Activated B cell treated with CpG ODN at 0.5 μM for 24 hours (primary cell): Measurements from ENCODE around the gene MT2A. TPM values are rescaled to one million over a fixed set of nuclear protein-coding genes. Genes with fewer than 3 reads are reported as not detected.

ENCODE experiments used
- ATAC-seq: fragments of 200-7000 bp; cut with Tn5 transposase; one replicate; pipeline ENCODE4 v1.10.0; 2021; ENCODE audit warnings: low read depth, mild to moderate bottlenecking, moderate library complexity
- CTCF ChIA-PET: fragments of 350-600 bp; sonication (Branson Sonifier 250); formaldehyde crosslinking; loops from one replicate; lab custom pipeline; 2021; ENCODE audit warnings: antibody characterized with exemption; lab: Charles Lee
- POLR2A ChIA-PET: fragments of 350-600 bp; sonication (Branson Sonifier 250); formaldehyde crosslinking; loops from one replicate; lab custom pipeline; 2021; ENCODE audit warnings: antibody characterized with exemption; lab: Charles Lee
- DNase-seq: peaks from one replicate; pipeline ENCODE4 v3.0.0; 2022
- H3K27ac Mint-ChIP-seq: one replicate; pipeline ENCODE4 v1.8.0; 2020; ENCODE audit warnings: mixed read lengths
- H3K27me3 Mint-ChIP-seq: one replicate; pipeline ENCODE4 v1.8.0; 2021; ENCODE audit warnings: mixed read lengths
- H3K36me3 Mint-ChIP-seq: one replicate; pipeline ENCODE4 v1.8.0; 2021; ENCODE audit warnings: low read depth, mixed read lengths
- H3K4me1 Mint-ChIP-seq: one replicate; pipeline ENCODE4 v1.8.0; 2021; ENCODE audit warnings: mixed read lengths
- H3K4me3 Mint-ChIP-seq: one replicate; pipeline ENCODE4 v1.8.0; 2020; ENCODE audit warnings: mild to moderate bottlenecking, mixed read lengths
- H3K9me3 Mint-ChIP-seq: one replicate; pipeline ENCODE4 v1.8.0; 2020; ENCODE audit warnings: mixed read lengths
- CTCF ChIP-seq: fragments of 200-600 bp; IDR thresholded peaks from one replicate; pipeline ENCODE4 v1.8.0; 2022; ENCODE audit warnings: antibody characterized with exemption, mild to moderate bottlenecking
- intact Hi-C: fragments of 100-400 bp; cut with micrococcal nuclease; formaldehyde crosslinking; loops from one replicate; pipeline ENCODE4 v1.15.1; 2024
- total RNA-seq: library from RNA; stranded (reverse); gene quantifications from 2 replicates; pipeline ENCODE4 v1.2.3, GENCODE V29; 2022

The MT2A gene
- total RNA-seq, 1 donor from 2014 or later, result 77.4 TPM

- peak overlapping the region; percentile 87 for H3K27ac Mint-ChIP-seq
- no peak for TF ChIP-seq CTCF
- H3K27me3 Mint-ChIP-seq, result no peaks in the 10 kb centered on the region
- CTCF ChIA-PET, result interaction anchor here (1.0 to 1.3 kb wide), 3 partner anchors 21 to 49 kb away, joined by 3 to 4 read pairs (median 4); partner anchors contain the start of gene MT1F
- peaks cover 36% of the 10 kb centered on the region for H3K4me1 Mint-ChIP-seq
- DNase-seq (no peak), ATAC-seq (no peak)
- intact Hi-C loops, result loop anchor here (1.0 to 10.0 kb wide), 11 partner anchors 16 to 1518 kb away; partner anchors contain the start of genes AMFR, BBS2, CCDC102A and CFAP20
- H3K36me3 Mint-ChIP-seq, result no peaks in the 10 kb centered on the region
- peaks cover 3% of the 10 kb centered on the region for H3K9me3 Mint-ChIP-seq
- POLR2A ChIA-PET, result interaction anchor here (0.9 to 1.7 kb wide), 7 partner anchors 16 to 74 kb away, joined by 3 to 11 read pairs (median 6); partner anchors contain the start of genes MT1E, MT1F and MT1X
- peak overlapping the region; percentile 93 for H3K4me3 Mint-ChIP-seq
These were observed 585 bp downstream of the MT2A start for GRCh38 chr16:56608876-56609462.

GRCh38 chr16:56609463-56609921 is 1.1 kb downstream of the MT2A start:
- peak; percentile 49 for ATAC-seq
- peaks cover 36% of the 10 kb centered on the region for H3K4me1 Mint-ChIP-seq
- DNase-seq, result no peak
- intact Hi-C loops, result loop anchor here (1.0 to 10.0 kb wide), 5 partner anchors 21 to 1518 kb away; partner anchors contain the start of genes AMFR, CCDC102A and CFAP20
- ChIA-PET POLR2A (interaction anchor here (0.9 to 1.7 kb wide), 4 partner anchors 21 to 73 kb away, joined by 3 to 9 read pairs (median 5); partner anchors contain the start of genes MT1F and MT1X), CTCF (interaction anchor here (1.3 kb wide), 1 partner anchor 34 kb away, joined by 4 read pairs; no protein-coding TSS in a partner anchor)
- H3K27ac Mint-ChIP-seq, result peak overlapping the region; percentile 87
- H3K27me3 Mint-ChIP-seq, result no peaks in the 10 kb centered on the region
- H3K4me3 Mint-ChIP-seq, result peak overlapping the region; percentile 93
- no peaks in the 10 kb centered on the region for H3K36me3 Mint-ChIP-seq
- no peak for TF ChIP-seq CTCF
- H3K9me3 Mint-ChIP-seq, result peaks cover 3% of the 10 kb centered on the region

GRCh38 chr16:56610017-56610608 is 1.7 kb downstream of the MT2A start:
- no peaks in the 10 kb centered on the region for H3K36me3 Mint-ChIP-seq

GRCh38 chr16:56610609-56611111 is 2.3 kb downstream of the MT2A start:
- intact Hi-C loops, result no loop called here
- Mint-ChIP-seq H3K4me1 (peaks cover 36% of the 10 kb centered on the region), H3K9me3 (peaks cover 2% of the 10 kb centered on the region), H3K4me3 (peak overlapping the region; percentile 93), H3K27me3 (no peaks in the 10 kb centered on the region), H3K27ac (peak overlapping the region; percentile 87), H3K36me3 (no peaks in the 10 kb centered on the region)
- ATAC-seq (no peak), DNase-seq (no peak)
- ChIA-PET POLR2A (interaction anchor here (0.6 kb wide), 1 partner anchor 119 kb away, joined by 10 read pairs; no protein-coding TSS in a partner anchor), CTCF (interaction anchor here (1.3 to 1.5 kb wide), 2 partner anchors 20 to 91 kb away, joined by 3 to 5 read pairs; no protein-coding TSS in a partner anchor)
- no peak for TF ChIP-seq CTCF

More at GRCh38 chr16:56610017-56610608, 1.7 kb downstream of the MT2A start:
- Mint-ChIP-seq H3K9me3 (peaks cover 3% of the 10 kb centered on the region), H3K27me3 (no peaks in the 10 kb centered on the region), H3K27ac (peak overlapping the region; percentile 87), H3K4me3 (peak overlapping the region; percentile 93), H3K4me1 (peaks cover 36% of the 10 kb centered on the region)
- intact Hi-C loops, result no loop called here
- no peak for TF ChIP-seq CTCF
- no peak for DNase-seq
- POLR2A ChIA-PET, result interaction anchor here (0.6 to 0.9 kb wide), 3 partner anchors 43 to 118 kb away, joined by 3 to 10 read pairs (median 4); partner anchors contain the start of gene MT1F
- CTCF ChIA-PET, result interaction anchor here (1.3 to 1.5 kb wide), 3 partner anchors 20 to 91 kb away, joined by 3 to 5 read pairs (median 4); no protein-coding TSS in a partner anchor
- ATAC-seq, result peak; percentile 41
